GM06990 (cell line): ENCODE results near the gene CFAP61.

Source experiments
- DNase-seq: peaks from one replicate; pipeline ENCODE4 v3.0.0-alpha.2; 2011; ENCODE audit not compliant: insufficient read length; ENCODE audit errors: extremely low read depth
- H3K27me3 ChIP-seq: replicated peaks from 2 replicates; pipeline ENCODE4 v1.6.0; 2011; ENCODE audit warnings: low read length; ENCODE audit not compliant: control insufficient read depth, insufficient read depth
- H3K36me3 ChIP-seq: 2 replicates; pipeline ENCODE4 v1.5.1; 2011; ENCODE audit warnings: low read length; ENCODE audit not compliant: control insufficient read depth, insufficient read depth
- H3K4me3 ChIP-seq: replicated peaks from 2 replicates; pipeline ENCODE4 v1.5.1; 2011; ENCODE audit warnings: low read depth, mild to moderate bottlenecking, control low read depth, low read length
- CTCF ChIP-seq: IDR thresholded peaks from 2 replicates; pipeline ENCODE4 v1.5.1; 2011; ENCODE audit warnings: low read length, control low read depth, mild to moderate bottlenecking, inconsistent platforms; ENCODE audit not compliant: insufficient read depth, poor library complexity, severe bottlenecking

Gene CFAP61

GRCh38 chr20:20150241-20150640 lies 97.9 kb downstream of the CFAP61 start:
- DNase-seq = no peak
- H3K27me3 ChIP-seq = no peaks in the 10 kb centered on the region
- H3K36me3 ChIP-seq = no peaks in the 10 kb centered on the region
- H3K4me3 ChIP-seq = no peak overlapping the region
- TF ChIP-seq CTCF = no peak

GRCh38 chr20:20160520-20160919 lies 108.2 kb downstream of the CFAP61 start:
- TF ChIP-seq CTCF = no peak
- H3K4me3 ChIP-seq = no peak overlapping the region
- no peak for DNase-seq
- H3K36me3 ChIP-seq = no peaks in the 10 kb centered on the region
- H3K27me3 ChIP-seq = no peaks in the 10 kb centered on the region

- Histone ChIP-seq H3K4me3 (no peak overlapping the region), H3K27me3 (no peaks in the 10 kb centered on the region), H3K36me3 (no peaks in the 10 kb centered on the region)
- no peak for DNase-seq
- TF ChIP-seq CTCF = no peak
Observed at GRCh38 chr20:20161611-20162010, 109.3 kb downstream of the CFAP61 start.

- Histone ChIP-seq H3K36me3 (no peaks in the 10 kb centered on the region), H3K4me3 (no peak overlapping the region), H3K27me3 (no peaks in the 10 kb centered on the region)
- no peak for TF ChIP-seq CTCF
- no peak for DNase-seq
Observed at GRCh38 chr20:20167698-20168097, 115.4 kb downstream of the CFAP61 start.

- no peak for DNase-seq
- no peaks in the 10 kb centered on the region for H3K27me3 ChIP-seq
- H3K36me3 ChIP-seq = no peaks in the 10 kb centered on the region
- no peak overlapping the region for H3K4me3 ChIP-seq
- no peak for TF ChIP-seq CTCF
Observed at GRCh38 chr20:20173254-20173653, 120.9 kb downstream of the CFAP61 start.
